ENCODE measurements around the gene NUP88. TPM values are rescaled to one million over a fixed set of nuclear protein-coding genes. Genes with fewer than 3 reads are reported as not detected.
"Not testable (repeated sequence)": the region's sequence is repeated elsewhere in the genome, so short reads cannot be mapped to it uniquely, and the experiment has no call there.

NUP88 gene
- total RNA-seq, 2 experiments from 2014 or later, result 83.4 to 109 TPM

DNA sequence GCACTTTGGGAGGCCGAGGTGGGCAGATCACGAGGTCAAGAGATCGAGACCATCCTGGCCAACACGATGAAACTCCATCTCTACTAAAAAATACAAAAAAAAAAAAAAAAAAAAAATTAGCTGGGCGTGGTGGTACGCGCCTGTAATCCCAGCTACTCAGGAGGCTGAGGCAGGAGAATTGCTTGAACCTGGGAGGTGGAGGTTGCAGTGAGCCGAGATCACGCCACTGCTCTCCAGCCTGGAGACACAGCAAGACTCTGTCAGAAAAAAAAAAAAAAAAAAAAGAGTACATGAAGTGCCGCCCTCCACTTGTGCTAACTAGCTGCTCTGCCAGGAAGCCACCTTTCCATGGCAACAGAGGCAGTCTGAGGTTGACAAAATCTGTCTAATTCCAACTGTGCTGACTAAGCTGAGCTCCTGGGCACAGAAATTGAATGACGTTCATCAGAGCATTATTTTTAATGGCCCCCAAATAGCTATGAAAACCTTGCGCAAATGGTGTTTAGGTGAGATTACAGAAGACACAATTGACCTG lies 16.4 kb upstream of the NUP88 start:
- CTCF ChIA-PET, result interaction anchor here (0.6 to 1.7 kb wide), 6 partner anchors 17 to 1908 kb away, joined by 3 to 4 read pairs (median 3); partner anchors contain the start of gene NUP88
- not testable (repeated sequence) for H3K4me3 Mint-ChIP-seq

DNA sequence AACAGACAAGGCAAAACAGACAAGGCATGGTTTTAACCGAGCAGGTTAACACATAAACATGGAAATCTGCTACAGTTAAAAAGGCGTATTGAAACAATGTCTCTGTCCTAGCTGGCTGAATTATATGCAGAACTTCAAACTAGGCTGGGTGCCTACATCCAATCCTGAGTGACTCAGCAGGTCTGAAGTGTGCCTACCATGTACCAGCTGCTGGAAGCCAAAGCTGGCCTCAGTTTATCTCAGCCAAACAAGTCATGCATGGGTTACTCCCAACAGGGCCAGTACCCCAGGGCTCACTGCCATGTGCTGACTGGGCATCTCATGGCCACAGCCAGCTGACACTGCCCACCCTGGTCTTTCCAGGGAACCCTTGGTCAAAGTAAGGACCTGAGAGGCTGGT lies 15.5 kb upstream of the NUP88 start:
- Mint-ChIP-seq H3K27ac (no peak overlapping the region), H3K27me3 (no peaks in the 10 kb centered on the region), H3K9me3 (no peaks in the 10 kb centered on the region), H3K4me3 (no peak overlapping the region), H3K36me3 (ENCODE audit: low read depth) (peaks cover 63% of the 10 kb centered on the region), H3K4me1 (peaks cover 45% of the 10 kb centered on the region)
- no peak for DNase-seq
- ChIA-PET CTCF (no interaction called here), POLR2A (no interaction called here)

More for the DNA sequence above, 16.4 kb upstream of the NUP88 start:
- Mint-ChIP-seq H3K27ac (peak overlapping the region; percentile 10), H3K4me1 (peaks cover 46% of the 10 kb centered on the region), H3K36me3 (ENCODE audit: low read depth) (peaks cover 59% of the 10 kb centered on the region)
- POLR2A ChIA-PET, result interaction anchor here (1.0 kb wide), 1 partner anchor 16 kb away, joined by 3 read pairs; the partner anchor contains the start of genes NUP88 and RPAIN
- DNase-seq, H3K9me3 Mint-ChIP-seq, H3K27me3 Mint-ChIP-seq: not testable (repeated sequence)

DNA sequence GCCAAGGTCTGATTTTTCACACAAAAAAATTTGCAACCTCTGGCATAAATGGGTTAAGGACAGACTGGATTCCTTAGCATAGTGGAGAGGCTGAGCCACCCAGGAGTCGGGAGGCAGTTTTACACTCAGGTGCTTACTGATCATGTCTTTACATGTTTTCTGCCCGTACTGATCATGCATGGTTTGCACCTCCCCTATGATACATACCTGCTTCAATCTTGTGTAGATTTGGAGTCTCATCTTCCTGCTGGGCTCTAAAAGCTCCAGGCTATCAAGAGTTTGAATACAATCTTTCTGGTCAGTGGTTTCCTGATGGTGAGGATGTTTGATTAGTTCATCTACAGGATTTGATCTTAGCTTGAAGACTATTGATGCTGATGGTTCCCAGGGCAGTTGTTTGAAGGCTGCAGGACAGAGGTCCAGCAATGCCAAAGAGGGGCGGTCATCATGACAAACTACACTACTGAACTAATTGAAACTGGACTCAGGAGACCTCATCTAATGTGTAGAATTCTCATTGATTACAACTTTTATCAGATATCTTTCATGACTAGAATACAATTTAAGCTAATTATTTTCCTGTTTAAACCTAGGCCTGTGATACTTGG lies 12.6 kb upstream of the NUP88 start:
- ChIA-PET POLR2A (interaction anchor here (0.6 kb wide), 1 partner anchor 12 kb away, joined by 3 read pairs; the partner anchor contains the start of gene RPAIN), CTCF (no interaction called here)
- Mint-ChIP-seq H3K4me3 (no peak overlapping the region), H3K36me3 (ENCODE audit: low read depth) (peaks cover 64% of the 10 kb centered on the region), H3K9me3 (no peaks in the 10 kb centered on the region), H3K27me3 (no peaks in the 10 kb centered on the region), H3K4me1 (peaks cover 25% of the 10 kb centered on the region), H3K27ac (no peak overlapping the region)
- no peak for DNase-seq

DNA sequence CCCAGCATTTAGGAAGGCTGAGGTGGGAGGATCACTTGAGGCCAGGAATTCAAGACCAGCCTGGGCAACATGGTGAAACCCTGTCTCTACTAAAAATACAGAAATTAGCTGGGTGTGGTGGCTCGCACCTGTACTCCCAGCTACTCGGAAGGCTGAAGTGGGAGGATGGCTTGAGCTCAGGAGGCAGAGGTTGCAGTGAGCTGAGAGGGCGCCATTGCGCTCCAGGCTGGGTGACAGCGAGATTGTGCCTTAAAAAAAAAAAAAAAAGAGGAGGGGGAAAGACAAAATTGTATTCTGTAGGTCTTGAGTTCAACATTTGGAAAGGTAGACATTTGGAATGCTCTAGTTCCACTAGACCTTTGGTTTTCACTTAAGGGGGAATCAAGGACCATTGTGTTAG lies 11.8 kb upstream of the NUP88 start:
- Mint-ChIP-seq H3K36me3 (ENCODE audit: low read depth) (peaks cover 58% of the 10 kb centered on the region), H3K4me1 (peaks cover 17% of the 10 kb centered on the region)
- POLR2A ChIA-PET, DNase-seq, H3K27me3 Mint-ChIP-seq, H3K27ac Mint-ChIP-seq, H3K9me3 Mint-ChIP-seq, H3K4me3 Mint-ChIP-seq: not testable (repeated sequence)
- CTCF ChIA-PET, result interaction anchor here (0.6 to 1.3 kb wide), 3 partner anchors 8 to 380 kb away, joined by 3 to 4 read pairs (median 3); no protein-coding TSS in a partner anchor

DNA sequence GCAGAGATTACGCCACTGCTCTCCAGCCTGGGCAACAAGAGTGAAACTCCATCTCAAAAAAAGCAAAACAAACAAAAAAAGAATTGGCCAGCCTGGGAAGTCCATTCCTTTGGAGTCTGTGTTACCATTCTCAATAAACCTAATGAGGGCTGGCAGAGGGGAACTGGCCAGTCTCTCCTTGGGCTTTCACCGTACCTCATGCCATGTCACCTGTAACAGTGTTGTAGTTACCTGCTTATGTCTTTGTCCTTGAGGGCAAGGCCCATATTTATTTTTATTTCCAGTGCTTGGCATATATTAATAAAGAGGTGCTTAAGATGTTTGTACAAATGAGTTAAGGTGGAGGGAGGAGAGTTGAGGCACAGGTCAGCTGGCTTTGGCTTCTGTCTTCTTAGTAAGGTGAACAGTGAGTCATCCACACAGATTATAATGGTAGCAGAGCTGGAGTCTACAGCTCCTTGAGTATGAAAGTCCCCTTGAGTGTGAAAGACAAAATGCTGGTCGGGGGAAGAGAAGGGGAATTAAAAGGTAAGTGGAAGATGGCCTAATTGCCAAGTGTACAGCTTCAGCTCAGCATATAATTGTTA lies 11.0 kb upstream of the NUP88 start:
- H3K27ac Mint-ChIP-seq, result no peak overlapping the region
- DNase-seq, result no peak
- CTCF ChIA-PET, result interaction anchor here (0.6 to 1.9 kb wide), 4 partner anchors 8 to 379 kb away, joined by 3 to 13 read pairs (median 4); partner anchors contain the start of gene C1QBP
- H3K4me3 Mint-ChIP-seq, result no peak overlapping the region
- POLR2A ChIA-PET, result no interaction called here
- H3K27me3 Mint-ChIP-seq, result no peaks in the 10 kb centered on the region
- H3K9me3 Mint-ChIP-seq, result no peaks in the 10 kb centered on the region
- peaks cover 60% of the 10 kb centered on the region for H3K36me3 Mint-ChIP-seq (ENCODE audit: low read depth)
- peaks cover 13% of the 10 kb centered on the region for H3K4me1 Mint-ChIP-seq

DNA sequence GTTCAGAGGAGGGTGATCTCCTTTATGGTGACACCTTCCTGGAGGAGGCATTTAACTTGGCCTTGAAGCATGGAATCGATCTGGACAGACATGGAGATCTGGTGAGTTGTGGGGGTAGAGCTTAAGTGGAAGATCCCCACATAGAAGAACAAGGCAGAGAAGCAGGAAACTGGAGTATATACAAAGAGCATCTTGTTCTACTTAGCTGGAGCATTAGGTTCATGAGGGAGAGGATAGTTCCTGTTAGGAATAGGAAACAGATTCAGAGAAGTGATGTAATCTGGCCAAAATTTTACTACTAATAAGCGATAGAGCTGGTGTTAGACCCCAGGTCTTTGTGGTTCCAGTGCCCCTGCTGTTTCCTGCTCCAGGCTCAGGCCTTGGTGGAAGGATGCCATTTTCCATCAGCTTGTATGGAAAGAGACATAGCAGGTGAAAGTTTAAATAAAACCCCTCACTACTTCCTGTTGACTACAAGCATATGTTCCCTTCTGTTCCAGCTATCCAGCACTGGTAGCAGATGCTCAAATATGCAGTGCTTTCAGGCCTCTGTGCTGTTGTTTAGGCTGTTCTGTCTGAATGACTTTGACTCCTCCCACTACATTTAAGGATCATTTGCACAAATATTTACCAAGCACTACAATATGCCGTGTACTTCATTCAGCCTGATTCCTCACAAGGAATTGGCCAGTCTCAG lies 9.9 kb upstream of the NUP88 start:
- Mint-ChIP-seq H3K36me3 (ENCODE audit: low read depth) (peaks cover 64% of the 10 kb centered on the region), H3K27me3 (no peaks in the 10 kb centered on the region), H3K4me3 (no peak overlapping the region), H3K4me1 (peaks cover 9% of the 10 kb centered on the region), H3K9me3 (no peaks in the 10 kb centered on the region), H3K27ac (peak overlapping the region; percentile 26)
- CTCF ChIA-PET, result interaction anchor here (0.6 to 1.9 kb wide), 3 partner anchors 10 to 356 kb away, joined by 3 to 13 read pairs (median 5); partner anchors contain the start of gene C1QBP
- DNase-seq, result no peak
- POLR2A ChIA-PET, result no interaction called here

DNA sequence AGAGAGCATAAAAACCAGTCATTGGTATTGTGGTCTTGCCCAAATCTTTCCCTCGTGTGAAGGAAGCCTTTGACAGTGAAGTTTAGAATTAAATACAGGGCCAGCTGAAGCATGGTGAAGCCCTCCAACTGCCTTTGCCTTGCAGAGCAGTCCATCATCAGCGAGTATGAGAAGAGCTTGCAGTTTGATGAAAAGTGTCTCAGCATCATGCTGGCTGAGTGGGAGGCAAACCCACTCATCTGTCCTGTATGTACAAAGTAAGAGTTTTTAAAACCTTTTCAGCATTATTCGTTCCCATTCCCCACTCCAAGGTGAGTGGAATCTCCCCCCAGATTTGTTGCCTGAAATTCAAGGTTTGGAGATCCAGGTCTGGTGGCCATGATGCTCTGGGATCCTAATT lies 6.4 kb upstream of the NUP88 start:
- Mint-ChIP-seq H3K27ac (no peak overlapping the region), H3K4me1 (peaks cover 29% of the 10 kb centered on the region), H3K27me3 (no peaks in the 10 kb centered on the region), H3K36me3 (ENCODE audit: low read depth) (peaks cover 56% of the 10 kb centered on the region), H3K9me3 (no peaks in the 10 kb centered on the region), H3K4me3 (no peak overlapping the region)
- no peak for DNase-seq
- ChIA-PET CTCF (interaction anchor here (0.9 to 3.7 kb wide), 2 partner anchors 14 to 428 kb away, joined by 3 to 17 read pairs; partner anchors contain the start of genes C1QBP, INCA1 and KIF1C), POLR2A (no interaction called here)

DNA sequence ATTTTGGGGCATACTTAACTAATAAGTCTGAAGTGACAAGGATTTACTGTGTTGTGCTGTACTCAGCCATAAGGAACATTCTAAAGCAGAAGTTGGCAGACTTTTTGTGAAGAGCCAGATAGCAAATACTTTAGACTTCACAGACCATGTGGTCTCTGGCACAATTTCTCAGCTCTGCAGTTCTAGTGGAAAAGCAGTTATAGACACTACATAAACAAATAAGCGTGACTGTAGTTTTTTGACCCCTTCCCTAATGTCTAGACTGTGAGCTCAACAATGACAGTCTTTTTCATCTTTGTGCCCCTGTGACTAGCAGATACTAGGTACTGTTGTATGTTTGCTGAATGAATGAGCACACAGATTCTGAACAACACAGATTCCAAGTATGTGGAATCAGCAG lies 5.4 kb upstream of the NUP88 start:
- CTCF ChIA-PET, result interaction anchor here (0.7 to 3.7 kb wide), 3 partner anchors 8 to 127 kb away, joined by 3 to 17 read pairs (median 4); partner anchors contain the start of gene C1QBP
- H3K9me3 Mint-ChIP-seq, result no peaks in the 10 kb centered on the region
- no peaks in the 10 kb centered on the region for H3K27me3 Mint-ChIP-seq
- DNase-seq, result no peak
- peaks cover 52% of the 10 kb centered on the region for H3K36me3 Mint-ChIP-seq (ENCODE audit: low read depth)
- no peak overlapping the region for H3K27ac Mint-ChIP-seq
- peaks cover 34% of the 10 kb centered on the region for H3K4me1 Mint-ChIP-seq
- H3K4me3 Mint-ChIP-seq, result no peak overlapping the region
- POLR2A ChIA-PET, result no interaction called here

DNA sequence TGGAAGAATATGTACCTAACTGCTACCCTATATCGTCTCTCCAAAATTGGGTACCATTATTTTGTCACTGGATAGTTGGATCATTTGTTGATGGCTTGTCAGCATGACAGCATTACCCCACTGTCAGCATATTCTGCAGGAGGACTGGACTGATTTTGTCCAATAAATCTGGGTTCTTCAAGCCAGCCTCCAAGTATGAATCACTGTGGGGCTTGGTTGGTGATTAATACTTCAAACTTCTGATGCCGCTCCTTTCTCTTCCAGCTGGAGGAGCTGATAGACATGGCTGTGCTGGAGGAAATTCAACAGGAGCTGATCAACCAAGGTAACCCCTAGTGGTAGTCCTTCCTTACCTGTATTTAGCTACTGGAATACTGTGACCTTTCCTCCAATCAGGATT lies 3.0 kb upstream of the NUP88 start:
- Mint-ChIP-seq H3K27ac (peak overlapping the region; percentile 46), H3K9me3 (no peaks in the 10 kb centered on the region), H3K36me3 (ENCODE audit: low read depth) (peaks cover 46% of the 10 kb centered on the region), H3K27me3 (no peaks in the 10 kb centered on the region), H3K4me1 (peaks cover 40% of the 10 kb centered on the region), H3K4me3 (no peak overlapping the region)
- CTCF ChIA-PET, result interaction anchor here (0.8 to 2.3 kb wide), 2 partner anchors 8 to 16 kb away, joined by 3 to 11 read pairs; partner anchors contain the start of gene C1QBP
- POLR2A ChIA-PET, result no interaction called here
- DNase-seq, result no peak

DNA sequence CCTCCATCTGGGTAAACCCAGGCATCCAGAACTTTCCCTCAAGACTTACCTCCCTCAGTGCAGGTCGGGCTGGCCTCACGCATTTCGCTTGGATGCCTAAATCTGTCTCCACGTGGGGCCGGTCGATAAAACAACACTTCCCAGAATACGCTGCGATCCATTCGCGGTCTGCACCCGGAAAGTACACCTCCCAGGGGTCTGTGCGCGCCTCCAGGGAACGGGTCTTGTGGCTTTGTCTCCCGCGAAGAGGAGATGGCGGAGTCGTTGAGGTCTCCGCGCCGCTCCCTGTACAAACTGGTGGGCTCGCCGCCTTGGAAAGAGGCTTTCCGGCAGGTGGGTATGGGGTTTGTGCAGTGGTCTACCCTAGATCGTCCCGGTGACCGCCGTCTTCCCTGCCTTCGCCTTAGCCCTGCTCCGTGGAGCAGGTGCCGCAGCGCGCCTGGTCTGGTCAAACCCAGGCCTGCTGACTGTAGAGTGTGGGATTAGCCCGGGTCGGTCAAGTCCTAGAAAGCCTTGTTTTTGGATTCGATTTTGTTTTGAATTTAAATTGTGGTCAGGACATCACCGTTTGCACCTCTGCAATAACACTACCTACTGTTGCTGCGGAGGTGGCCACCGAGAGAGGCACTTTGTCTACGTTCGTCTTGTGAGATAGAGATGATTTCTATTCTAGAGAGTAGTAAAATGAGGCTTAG lies 644 bp upstream of the NUP88 start, which contains the start of gene RPAIN:
Gene RPAIN, plus strand, starts transcription at position 224 of the 695 bp plus-strand sequence. Its CDS starts 29 bp downstream, at position 253.
- ChIA-PET POLR2A (interaction anchor here (0.6 to 1.0 kb wide), 2 partner anchors 12 to 16 kb away, joined by 3 read pairs; no protein-coding TSS in a partner anchor), CTCF (interaction anchor here (1.2 to 1.7 kb wide), 2 partner anchors 19 to 64 kb away, joined by 3 to 11 read pairs; partner anchors contain the start of gene C1QBP)
- Mint-ChIP-seq H3K27ac (peak within 1 kb of the TSS; percentile 99), H3K4me3 (peak within 1 kb of the TSS; percentile 98), H3K36me3 (ENCODE audit: low read depth) (peaks cover 38% of the 10 kb centered on the region), H3K27me3 (no peaks in the 10 kb centered on the region), H3K9me3 (no peaks in the 10 kb centered on the region), H3K4me1 (peaks cover 46% of the 10 kb centered on the region)
- peak; percentile 92 for DNase-seq

DNA sequence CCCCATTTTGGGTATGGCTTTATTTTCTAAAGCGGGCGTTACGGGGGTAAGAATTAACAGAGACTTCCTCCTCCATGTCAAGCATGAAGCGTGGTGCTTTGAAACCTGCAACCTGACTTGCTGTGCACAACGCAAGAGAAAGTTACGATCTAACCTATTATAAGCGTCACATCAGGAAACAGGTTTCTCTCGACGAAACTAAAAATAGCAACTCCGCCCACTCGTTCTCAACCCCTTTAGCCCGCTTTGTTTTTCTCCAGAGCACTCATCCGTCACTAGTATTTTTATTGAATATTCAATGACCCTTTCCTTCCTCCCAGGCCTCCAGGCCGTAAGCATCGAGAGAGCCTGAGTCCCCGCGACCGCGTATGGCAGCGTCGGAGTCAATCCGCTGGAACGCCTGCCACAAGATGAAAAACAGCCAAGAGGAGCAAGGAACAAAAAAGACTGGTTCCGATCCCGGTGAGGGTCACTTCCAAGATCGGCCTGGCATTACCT lies 555 bp downstream of the NUP88 start:
- DNase-seq, result peak; percentile 80
- ChIA-PET POLR2A (interaction anchor here (0.7 to 1.0 kb wide), 2 partner anchors 17 to 29 kb away, joined by 3 read pairs; no protein-coding TSS in a partner anchor), CTCF (interaction anchor here (0.7 to 1.7 kb wide), 3 partner anchors 17 to 66 kb away, joined by 3 to 11 read pairs (median 4); partner anchors contain the start of gene C1QBP)
- no peaks in the 10 kb centered on the region for H3K9me3 Mint-ChIP-seq
- H3K4me1 Mint-ChIP-seq, result peaks cover 43% of the 10 kb centered on the region
- H3K27me3 Mint-ChIP-seq, result no peaks in the 10 kb centered on the region
- peak overlapping the region; percentile 99 for H3K27ac Mint-ChIP-seq
- H3K4me3 Mint-ChIP-seq, result peak overlapping the region; percentile 98
- peaks cover 34% of the 10 kb centered on the region for H3K36me3 Mint-ChIP-seq (ENCODE audit: low read depth)

DNA sequence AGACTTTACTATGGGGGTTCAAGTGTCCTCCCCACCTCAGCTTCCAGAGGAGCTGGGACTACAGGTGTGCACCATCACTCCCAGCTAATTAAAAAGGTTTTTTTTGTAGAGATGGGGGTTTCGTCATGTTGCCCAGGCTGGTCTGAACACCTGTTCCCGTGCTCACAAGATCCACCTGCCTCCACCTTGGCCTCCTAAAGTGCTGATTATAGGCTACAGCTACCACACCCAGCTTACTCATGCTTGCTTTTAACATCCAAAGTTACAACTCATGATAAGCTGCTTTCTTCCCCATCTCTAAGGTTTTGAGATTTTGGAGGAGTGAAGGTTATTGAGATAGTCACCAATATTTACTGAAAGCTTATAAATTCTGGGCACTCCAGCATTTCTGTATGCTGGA lies 2.6 kb downstream of the NUP88 start:
- no peaks in the 10 kb centered on the region for H3K27me3 Mint-ChIP-seq
- peak overlapping the region; percentile 62 for H3K4me3 Mint-ChIP-seq
- peak overlapping the region; percentile 41 for H3K27ac Mint-ChIP-seq
- no peaks in the 10 kb centered on the region for H3K9me3 Mint-ChIP-seq
- ChIA-PET CTCF (interaction anchor here (1.1 to 1.7 kb wide), 2 partner anchors 11 to 22 kb away, joined by 3 to 4 read pairs; partner anchors contain the start of gene C1QBP), POLR2A (no interaction called here)
- peaks cover 43% of the 10 kb centered on the region for H3K4me1 Mint-ChIP-seq
- no peak for DNase-seq
- peaks cover 43% of the 10 kb centered on the region for H3K36me3 Mint-ChIP-seq (ENCODE audit: low read depth)

All from activated CD4-positive, alpha-beta T cell treated with anti-CD3 and anti-CD28 coated beads, Interleukin-2, amount 10 ng/mL, durations not matched to agents 7 days and 5 days (primary cell).